ENCODE data around the gene EMP3.

DNA sequence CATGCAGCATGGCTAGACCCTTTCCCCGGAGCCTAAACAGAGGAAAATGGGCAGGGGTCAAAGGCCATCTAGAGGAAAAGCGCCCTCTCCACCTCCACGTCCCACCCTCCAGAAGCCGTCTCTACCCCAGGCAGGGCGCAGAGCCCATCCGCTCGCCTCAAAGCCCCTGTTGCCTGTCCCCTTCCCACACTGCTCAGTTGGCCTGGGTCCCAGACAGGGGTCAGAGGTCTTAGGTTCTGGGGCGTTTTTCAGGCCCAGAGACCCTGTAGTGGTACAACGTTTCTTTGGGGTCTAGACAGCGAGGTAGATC lies 38.1 kb downstream of the EMP3 start:
- TF ChIP-seq CTCF (IDR thresholded peaks at IDR 0.05) (no peak), POLR2AphosphoS5 (IDR thresholded peaks at IDR 0.05; ENCODE audit: low read depth, low read length) (no peak), TCF7L2 (IDR thresholded peaks at IDR 0.05; ENCODE audit: low read depth, low read length) (no peak), SIN3A (IDR thresholded peaks at IDR 0.05; ENCODE audit: borderline replicate concordance, insufficient read depth, low read depth, low read length) (no peak)
